Esophagus squamous epithelium (tissue), 4 donors: ENCODE data around the gene SOD1.

Source experiments
- POLR2A ChIP-seq, 4 donors: fragments of 450-650 bp; IDR thresholded peaks; one replicate each; pipeline ENCODE4 v1.6.1; 2017; ENCODE audit warnings: antibody characterized with exemption in 4 of 4, mild to moderate bottlenecking in 4 of 4, moderate library complexity in 3 of 4
- TF ChIP-seq, protein P1 (sequence below), 6 experiments: fragments of 450-650 bp in 4 of 6; fragments of 200-600 bp in 2 of 6; sonication (generic) in 2 of 6; IDR thresholded peaks; one replicate each; pipeline ENCODE4 v1.5.1; 2016 to 2019; ENCODE audit warnings: antibody characterized with exemption in 6 of 6, mild to moderate bottlenecking in 4 of 6, moderate library complexity in 4 of 6

DNA sequence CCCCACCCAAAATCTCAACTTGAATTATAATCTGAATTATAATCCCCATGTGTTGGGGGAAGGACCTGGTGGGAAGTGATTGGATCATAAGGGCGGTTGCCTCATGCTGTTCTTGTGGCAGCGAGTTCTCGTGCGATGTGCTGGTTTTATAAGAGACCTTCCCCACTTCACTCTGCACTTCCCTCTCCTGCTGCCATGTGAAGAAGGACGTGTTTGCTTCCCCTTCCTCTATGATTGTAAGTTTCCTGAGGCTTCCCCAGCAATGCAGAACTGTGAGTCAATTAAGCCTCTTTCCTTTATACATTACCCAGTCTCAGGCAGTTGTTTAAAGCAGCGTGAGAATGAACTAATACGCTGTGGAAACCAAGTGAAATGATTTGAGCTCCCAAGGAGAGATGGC is 48.0 kb upstream of the SOD1 start:
- TF ChIP-seq, protein P1, sequence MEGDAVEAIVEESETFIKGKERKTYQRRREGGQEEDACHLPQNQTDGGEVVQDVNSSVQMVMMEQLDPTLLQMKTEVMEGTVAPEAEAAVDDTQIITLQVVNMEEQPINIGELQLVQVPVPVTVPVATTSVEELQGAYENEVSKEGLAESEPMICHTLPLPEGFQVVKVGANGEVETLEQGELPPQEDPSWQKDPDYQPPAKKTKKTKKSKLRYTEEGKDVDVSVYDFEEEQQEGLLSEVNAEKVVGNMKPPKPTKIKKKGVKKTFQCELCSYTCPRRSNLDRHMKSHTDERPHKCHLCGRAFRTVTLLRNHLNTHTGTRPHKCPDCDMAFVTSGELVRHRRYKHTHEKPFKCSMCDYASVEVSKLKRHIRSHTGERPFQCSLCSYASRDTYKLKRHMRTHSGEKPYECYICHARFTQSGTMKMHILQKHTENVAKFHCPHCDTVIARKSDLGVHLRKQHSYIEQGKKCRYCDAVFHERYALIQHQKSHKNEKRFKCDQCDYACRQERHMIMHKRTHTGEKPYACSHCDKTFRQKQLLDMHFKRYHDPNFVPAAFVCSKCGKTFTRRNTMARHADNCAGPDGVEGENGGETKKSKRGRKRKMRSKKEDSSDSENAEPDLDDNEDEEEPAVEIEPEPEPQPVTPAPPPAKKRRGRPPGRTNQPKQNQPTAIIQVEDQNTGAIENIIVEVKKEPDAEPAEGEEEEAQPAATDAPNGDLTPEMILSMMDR (IDR thresholded peaks at IDR 0.05), result no peak
- TF ChIP-seq POLR2A (IDR thresholded peaks at IDR 0.05), result no peak
